K562 (cell line): Measurements from ENCODE around the gene SKOR1. TPM values are rescaled to one million over a fixed set of nuclear protein-coding genes. Genes with fewer than 3 reads are reported as not detected.

Experiments used
- ATAC-seq: fragments of 200-7000 bp; cut with Tn5 transposase; 3 replicates; pipeline ENCODE4 v1.9.1; 2020; ENCODE audit warnings: moderate library complexity
- BruUV-seq: library from RNA; stranded (reverse); fragments of 400-500 nt; replicated peaks from 2 replicates; lab custom pipeline; 2021; lab: Mats Ljungman, UMichigan
- CTCF ChIA-PET: fragments of 300-600 bp; formaldehyde crosslinking; extraction: SDS; loops from one replicate; lab custom pipeline; 2021; ENCODE audit warnings: low intra/inter-chr PET ratio; lab: Yijun Ruan, JAX
- POLR2A ChIA-PET: fragments of 300-600, 350-650 bp; sonication (Branson Sonifier 250); formaldehyde crosslinking; extraction: SDS; loops from one replicate; lab custom pipeline; 2021; ENCODE audit warnings: antibody characterized with exemption, inconsistent platforms; lab: Yijun Ruan, JAX
- DNase-seq, 4 experiments: peaks; one replicate each; pipeline versions ENCODE4 v3.0.0 to v3.0.0-alpha.2; 2011 to 2018; ENCODE audit warnings: low spot score in 3 of 4, mixed read lengths in 3 of 4; ENCODE audit errors: extremely low read depth in 1 of 4
- FAIRE-seq: peaks from 2 replicates; lab custom pipeline; 2011; peaks lifted over from hg19 to GRCh38; lab: Jason Lieb, UNC
- H2AFZ ChIP-seq: 2 replicates; pipeline ENCODE4 v1.6.0; 2011; ENCODE audit warnings: low read depth, low read length, control low read depth, inconsistent platforms
- H3K27ac ChIP-seq: fragments of 200-600 bp; 3 replicates; pipeline ENCODE4 v1.8.0; 2011; ENCODE audit warnings: low read depth, mild to moderate bottlenecking, control low read depth, inconsistent platforms, low read length, moderate library complexity, mixed read lengths; ENCODE audit errors: extremely low read depth
- H3K27me3 ChIP-seq, 2 experiments: fragments of 300-600 bp in 1 of 2; 2 replicates in 1 of 2; 3 replicates in 1 of 2; pipeline versions ENCODE4 v1.6.0 to v1.8.0; 2011; ENCODE audit warnings: inconsistent platforms in 2 of 2, low read length in 2 of 2, mild to moderate bottlenecking in 1 of 2, mixed read lengths in 1 of 2, moderate library complexity in 1 of 2; ENCODE audit not compliant: control insufficient read depth in 2 of 2, insufficient read depth in 2 of 2
- H3K36me3 ChIP-seq: fragments of 300-600 bp; 3 replicates; pipeline ENCODE4 v1.8.0; 2011; ENCODE audit warnings: mild to moderate bottlenecking, low read length, inconsistent platforms; ENCODE audit not compliant: control insufficient read depth, insufficient read depth
- H3K4me1 ChIP-seq, 2 experiments: fragments of 200-600 bp in 1 of 2; replicated peaks in 1 of 2; 2 replicates in 1 of 2; 3 replicates in 1 of 2; pipeline versions ENCODE4 v1.5.1 to v1.8.0; 2011; ENCODE audit warnings: inconsistent platforms in 2 of 2, low read length in 2 of 2, mild to moderate bottlenecking in 1 of 2, mixed read lengths in 1 of 2, moderate library complexity in 1 of 2; ENCODE audit not compliant: control insufficient read depth in 2 of 2, insufficient read depth in 2 of 2
- H3K4me2 ChIP-seq: 2 replicates; pipeline ENCODE4 v1.6.1; 2011; ENCODE audit warnings: low read length, control low read depth, inconsistent platforms, mixed read lengths; ENCODE audit not compliant: insufficient read depth
- H3K4me3 ChIP-seq: fragments of 200-600 bp; sonication (generic), shearing (Covaris generic); 2 replicates; pipeline ENCODE4 v1.5.1; 2016; ENCODE audit warnings: control low read depth, inconsistent platforms
- H3K79me2 ChIP-seq: fragments of 200-600 bp; 3 replicates; pipeline ENCODE4 v1.8.0; 2011; ENCODE audit warnings: low read length, inconsistent platforms; ENCODE audit not compliant: control insufficient read depth, insufficient read depth
- H3K9ac ChIP-seq, 2 experiments: 2 replicates each; pipeline versions ENCODE4 v1.6.0 to v1.6.1; 2011; ENCODE audit warnings: low read depth in 2 of 2, low read length in 2 of 2, control low read depth in 1 of 2, inconsistent platforms in 1 of 2, mild to moderate bottlenecking in 1 of 2, mixed read lengths in 1 of 2; ENCODE audit not compliant: insufficient read depth in 1 of 2
- H3K9me1 ChIP-seq: one replicate; pipeline ENCODE4 v1.6.0; 2011; ENCODE audit warnings: inconsistent platforms, mild to moderate bottlenecking, low read length, moderate library complexity; ENCODE audit not compliant: control insufficient read depth, insufficient read depth
- H3K9me3 ChIP-seq: replicated peaks from 2 replicates; pipeline ENCODE4 v1.5.1; 2011; ENCODE audit warnings: low read depth, low read length, inconsistent platforms; ENCODE audit not compliant: control insufficient read depth, insufficient read depth
- H4K20me1 ChIP-seq: replicated peaks from 2 replicates; pipeline ENCODE4 v1.6.1; 2011; ENCODE audit warnings: low read length, inconsistent platforms, mixed read lengths; ENCODE audit not compliant: control insufficient read depth, insufficient read depth
- HDAC1 ChIP-seq, 2 experiments: fragments of 450-650 bp; IDR thresholded peaks; 2 replicates each; pipeline ENCODE4 v1.6.1; 2016 to 2017; ENCODE audit warnings: inconsistent platforms in 1 of 2, mild to moderate bottlenecking in 1 of 2, moderate library complexity in 1 of 2
- HDAC2 ChIP-seq: fragments of 450-650 bp; IDR thresholded peaks from 2 replicates; pipeline ENCODE4 v1.6.1; 2016; ENCODE audit warnings: mild to moderate bottlenecking
- POLR2G ChIP-seq: fragments of 200-400 bp; formaldehyde crosslinking; IDR thresholded peaks from 2 replicates; pipeline ENCODE4 v1.6.1; 2017; ENCODE audit warnings: low read depth, mild to moderate bottlenecking, antibody characterized with exemption, low read length, moderate library complexity
- SUPT5H ChIP-seq: fragments of 450-650 bp; IDR thresholded peaks from 2 replicates; pipeline ENCODE4 v1.6.1; 2016
- TAF7 ChIP-seq: fragments of 450-650 bp; IDR thresholded peaks from 2 replicates; pipeline ENCODE4 v1.6.1; 2016; ENCODE audit warnings: missing genetic modification characterization, missing compliant biosample characterization
- ZNF354B ChIP-seq: fragments of 250-450 bp; sonication (Bioruptor Pico); IDR thresholded peaks from 2 replicates; pipeline ENCODE4 v1.4.0; 2020
- WGBS: fragments of 100-300 bp; shearing (Covaris generic); methylation state at CpG from one replicate; pipeline ENCODE4 v1.1.6; 2016; ENCODE audit warnings: low coverage, mixed read lengths; ENCODE audit not compliant: insufficient coverage; ENCODE audit errors: missing lambda C conversion rate; 5-methylcytosine and 5-hydroxymethylcytosine counted together
- in situ Hi-C: fragments of 300-500 bp; cut with MboI; formaldehyde crosslinking; loops from 4 replicates; pipeline ENCODE4 v1.15.0; 2018; ENCODE audit warnings: inconsistent platforms, mixed read lengths
- intact Hi-C: fragments of 100-400 bp; cut with micrococcal nuclease; formaldehyde crosslinking; loops from 2 replicates; pipeline ENCODE4 v1.14.2; 2022
- polyA plus RNA-seq, 8 experiments: library from polyadenylated mRNA; depleted of rRNA in 4 of 8; stranded (reverse) in 5 of 8; unstranded in 3 of 8; fragments of >200 nt; fragmentation: Nextera tagmentation in 2 of 8; fragmentation: Illumina TruSeq in 1 of 8; extraction: Ambion mirVana in 2 of 8; extraction: Trizol in 1 of 8; gene quantifications; 2 replicates each; pipeline versions ENCODE4 v1.2.1 to v1.2.3, GENCODE V29; 2011 to 2014; ENCODE audit warnings: inconsistent platforms in 1 of 8, missing spikeins in 1 of 8
- total RNA-seq, 7 experiments: library from RNA; depleted of rRNA in 6 of 7; stranded (reverse); fragments of >200 nt in 6 of 7; fragmentation: Illumina TruSeq in 2 of 7; extraction: Trizol in 2 of 7; gene quantifications; 2 replicates each; pipeline versions ENCODE4 v1.2.1 to v1.2.3, GENCODE V29; 2011 to 2021; ENCODE audit warnings: low replicate concordance in 1 of 7

The SKOR1 gene
- total and polyA plus RNA-seq, 9 of the 15 experiments (the other 6 are each of a cell fraction or from before 2014, with no cell fraction given), result 0.04 to 0.41 (median 0.09) TPM; not detected in 3

DNA sequence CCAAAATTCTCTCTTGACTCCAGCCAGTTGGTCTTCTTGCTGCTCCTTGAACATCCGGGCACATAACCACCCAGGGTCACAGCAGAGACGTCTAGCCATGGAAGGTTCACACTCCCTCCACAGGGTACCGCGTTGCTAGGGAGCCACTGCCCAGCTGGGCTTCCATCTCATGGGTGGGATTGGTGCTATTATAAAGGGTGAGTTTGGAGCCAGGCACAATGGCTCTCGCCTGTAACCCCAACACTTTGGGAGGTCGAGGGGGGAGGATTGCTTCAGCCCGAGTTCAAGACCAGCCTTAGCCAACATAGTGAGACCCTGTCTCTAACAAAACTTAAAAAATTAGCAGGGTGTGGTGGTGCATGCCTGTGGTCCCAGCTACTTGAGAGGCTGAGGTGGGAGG, 17.5 kb upstream of the SKOR1 start:
- no peak overlapping the region for H3K27ac ChIP-seq
- FAIRE-seq (no peak), DNase-seq (no peak), ATAC-seq (no peak)
- no peak overlapping the region for H3K9ac ChIP-seq
- peaks cover 9% of the 10 kb centered on the region; the same call in 1 of the 2 replicates for H4K20me1 ChIP-seq
- no peaks in the 10 kb centered on the region for H3K79me2 ChIP-seq
- H3K9me3 ChIP-seq, result no peaks in the 10 kb centered on the region
- H3K4me1 ChIP-seq, result peaks cover 7 to 29% of the 10 kb centered on the region in 2 experiments
- WGBS, result 43% methylated on average over 7 of the region's 7 CpGs
- no peak overlapping the region for H3K4me3 ChIP-seq
- H3K9me1 ChIP-seq, result peaks cover 11% of the 10 kb centered on the region
- TF ChIP-seq POLR2G (no peak), TAF7 (tag) (no peak), ZNF354B (CRISPR knock-in tag) (no peak), HDAC1 (IDR thresholded peaks at IDR 0.05) (no peak)
- TF ChIP-seq, all 486 proteins: peak for 0
- POLR2A ChIA-PET, result interaction anchor here (1.7 kb wide), 1 partner anchor 24 kb away, joined by 7 read pairs; no protein-coding TSS in a partner anchor
- Histone ChIP-seq H3K27me3 (peaks cover 2 to 8% of the 10 kb centered on the region in 2 experiments; a peak in 2 of 5 replicates), H3K4me2 (no peak overlapping the region), H2AFZ (no peak overlapping the region), H3K36me3 (no peaks in the 10 kb centered on the region)
- in situ Hi-C loops (no loop called here), intact Hi-C loops (no loop called here)
- BruUV-seq, result no TSS peak
- CTCF ChIA-PET, result no interaction called here

GRCh38 chr15:67808821-67809220, 16.5 kb upstream of the SKOR1 start:
- ChIA-PET POLR2A (no interaction called here), CTCF (no interaction called here)
- H3K9me1 ChIP-seq, result peaks cover 11% of the 10 kb centered on the region
- in situ Hi-C loops, result no loop called here
- H3K9me3 ChIP-seq, result no peaks in the 10 kb centered on the region
- H3K9ac ChIP-seq, result no peak overlapping the region
- H3K4me2 ChIP-seq, result no peak overlapping the region
- TF ChIP-seq SUPT5H (no peak), HDAC2 (no peak)
- TF ChIP-seq, all 486 proteins: peak for 0
- no TSS peak for BruUV-seq
- 55% methylated on average over 7 of the region's 7 CpGs for WGBS
- DNase-seq, result no peak
- peaks cover 7 to 28% of the 10 kb centered on the region in 2 experiments for H3K4me1 ChIP-seq
- no peak overlapping the region for H2AFZ ChIP-seq
- peaks cover 12% of the 10 kb centered on the region; the same call in 1 of the 2 replicates for H4K20me1 ChIP-seq
- H3K4me3 ChIP-seq, result no peak overlapping the region
- peaks cover 3 to 16% of the 10 kb centered on the region in 2 experiments; a peak in 2 of 5 replicates for H3K27me3 ChIP-seq
- intact Hi-C loops, result no loop called here
- no peak for ATAC-seq
- H3K36me3 ChIP-seq, result no peaks in the 10 kb centered on the region
- no peak for FAIRE-seq
- H3K27ac ChIP-seq, result no peak overlapping the region
- no peaks in the 10 kb centered on the region for H3K79me2 ChIP-seq
